Measurements from ENCODE around the gene MMP12.
"Not testable (repeated sequence)": the region's sequence is repeated elsewhere in the genome, so short reads cannot be mapped to it uniquely, and the experiment has no call there.

Gene MMP12

DNA sequence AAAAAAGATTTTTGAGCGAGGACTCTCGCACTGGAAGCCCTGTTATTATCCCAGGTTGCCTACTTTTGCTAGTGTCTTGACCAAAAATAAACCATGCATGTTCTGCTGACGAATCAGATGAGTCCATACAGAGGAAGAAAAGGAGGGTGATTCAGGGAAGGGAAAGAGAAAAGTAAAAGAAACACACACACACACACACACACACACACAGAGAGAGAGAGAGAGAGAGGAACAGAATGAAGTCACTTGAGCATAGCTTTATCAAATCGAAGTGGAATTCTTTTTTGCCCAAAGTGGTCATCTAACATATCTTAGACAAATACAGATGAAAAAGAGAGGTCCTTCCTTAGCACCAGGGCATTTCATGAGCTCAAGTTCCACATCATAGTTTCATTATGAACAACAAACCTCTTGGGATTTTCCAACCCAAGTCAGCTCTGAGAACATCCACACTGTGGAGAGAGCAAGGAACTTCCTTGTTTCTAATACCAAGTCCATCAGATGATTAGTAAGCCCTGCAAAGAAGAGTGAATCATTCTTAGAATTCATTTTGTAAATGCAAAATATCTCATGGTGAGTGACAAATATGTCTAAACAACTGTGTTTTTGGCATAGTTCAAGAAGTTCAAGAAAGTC lies 7.7 kb upstream of the MMP12 start:
- Histone ChIP-seq H3K4me1 (ENCODE audit: control insufficient read depth, low read length) (no peaks in the 10 kb centered on the region), H3K27ac (ENCODE audit: low read depth, low read length) (no peak overlapping the region), H3K4me2 (ENCODE audit: low read length) (no peak overlapping the region), H3K9me2 (replicated peaks; ENCODE audit: control insufficient read depth, low read length) (no peaks in the 10 kb centered on the region), H3K36me3 (ENCODE audit: control insufficient read depth, low read length) (no peaks in the 10 kb centered on the region), H3K4me3 (ENCODE audit: low read length) (no peak overlapping the region), H4K20me1 (ENCODE audit: control insufficient read depth, insufficient read depth, low read depth, low read length) (no peaks in the 10 kb centered on the region), H3F3A (ENCODE audit: control insufficient read depth, insufficient read depth) (no peaks in the 10 kb centered on the region), H3K79me2 (ENCODE audit: control insufficient read depth, low read length) (no peaks in the 10 kb centered on the region), H3K27me3 (ENCODE audit: control insufficient read depth, low read length) (no peaks in the 10 kb centered on the region), H3K9me3 (ENCODE audit: control insufficient read depth, insufficient read depth, low read length) (no peaks in the 10 kb centered on the region)
- TF ChIP-seq, protein P1, sequence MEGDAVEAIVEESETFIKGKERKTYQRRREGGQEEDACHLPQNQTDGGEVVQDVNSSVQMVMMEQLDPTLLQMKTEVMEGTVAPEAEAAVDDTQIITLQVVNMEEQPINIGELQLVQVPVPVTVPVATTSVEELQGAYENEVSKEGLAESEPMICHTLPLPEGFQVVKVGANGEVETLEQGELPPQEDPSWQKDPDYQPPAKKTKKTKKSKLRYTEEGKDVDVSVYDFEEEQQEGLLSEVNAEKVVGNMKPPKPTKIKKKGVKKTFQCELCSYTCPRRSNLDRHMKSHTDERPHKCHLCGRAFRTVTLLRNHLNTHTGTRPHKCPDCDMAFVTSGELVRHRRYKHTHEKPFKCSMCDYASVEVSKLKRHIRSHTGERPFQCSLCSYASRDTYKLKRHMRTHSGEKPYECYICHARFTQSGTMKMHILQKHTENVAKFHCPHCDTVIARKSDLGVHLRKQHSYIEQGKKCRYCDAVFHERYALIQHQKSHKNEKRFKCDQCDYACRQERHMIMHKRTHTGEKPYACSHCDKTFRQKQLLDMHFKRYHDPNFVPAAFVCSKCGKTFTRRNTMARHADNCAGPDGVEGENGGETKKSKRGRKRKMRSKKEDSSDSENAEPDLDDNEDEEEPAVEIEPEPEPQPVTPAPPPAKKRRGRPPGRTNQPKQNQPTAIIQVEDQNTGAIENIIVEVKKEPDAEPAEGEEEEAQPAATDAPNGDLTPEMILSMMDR (IDR thresholded peaks at IDR 0.05; ENCODE audit: low read depth, low read length, poor library complexity, severe bottlenecking) = no peak
- TF ChIP-seq EZH2phosphoT487 (IDR thresholded peaks at IDR 0.05; ENCODE audit: borderline replicate concordance, low read length) = no peak

DNA sequence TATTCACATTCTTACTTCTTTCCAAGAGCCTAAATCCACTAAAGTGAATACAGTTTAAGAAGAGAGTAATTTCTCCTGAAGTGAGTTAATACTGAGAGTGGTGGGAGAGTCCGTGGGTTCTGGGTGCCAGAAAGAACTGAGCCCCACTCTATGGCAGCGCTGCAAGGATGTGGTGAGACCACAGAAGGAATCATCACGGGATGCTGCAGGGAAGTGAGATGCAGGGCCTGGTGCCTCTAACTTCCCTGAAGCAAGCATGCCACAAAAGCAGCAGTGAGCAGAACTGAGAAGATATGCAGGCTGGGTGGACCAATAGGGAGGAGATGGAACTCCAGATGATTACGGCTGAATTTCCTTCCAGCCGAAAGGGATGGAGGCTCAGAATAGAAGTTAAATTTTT lies 5.0 kb upstream of the MMP12 start:
- H3K27ac ChIP-seq (ENCODE audit: low read depth, low read length) = no peak overlapping the region
- H3K79me2 ChIP-seq (ENCODE audit: control insufficient read depth, low read length) = no peaks in the 10 kb centered on the region
- no peak overlapping the region for H3K4me3 ChIP-seq (ENCODE audit: low read length)
- no peaks in the 10 kb centered on the region for H4K20me1 ChIP-seq (ENCODE audit: control insufficient read depth, insufficient read depth, low read depth, low read length)
- no peaks in the 10 kb centered on the region for H3K9me2 ChIP-seq (replicated peaks; ENCODE audit: control insufficient read depth, low read length)
- H3K27me3 ChIP-seq (ENCODE audit: control insufficient read depth, low read length) = no peaks in the 10 kb centered on the region
- no peaks in the 10 kb centered on the region for H3F3A ChIP-seq (ENCODE audit: control insufficient read depth, insufficient read depth)
- H3K4me2 ChIP-seq (ENCODE audit: low read length) = no peak overlapping the region
- no peaks in the 10 kb centered on the region for H3K4me1 ChIP-seq (ENCODE audit: control insufficient read depth, low read length)
- H3K9me3 ChIP-seq (ENCODE audit: control insufficient read depth, insufficient read depth, low read length) = no peaks in the 10 kb centered on the region
- no peaks in the 10 kb centered on the region for H3K36me3 ChIP-seq (ENCODE audit: control insufficient read depth, low read length)
- TF ChIP-seq EZH2phosphoT487 (IDR thresholded peaks at IDR 0.05; ENCODE audit: borderline replicate concordance, low read length) = no peak
- TF ChIP-seq, protein P1 (IDR thresholded peaks at IDR 0.05; ENCODE audit: low read depth, low read length, poor library complexity, severe bottlenecking) = no peak

DNA sequence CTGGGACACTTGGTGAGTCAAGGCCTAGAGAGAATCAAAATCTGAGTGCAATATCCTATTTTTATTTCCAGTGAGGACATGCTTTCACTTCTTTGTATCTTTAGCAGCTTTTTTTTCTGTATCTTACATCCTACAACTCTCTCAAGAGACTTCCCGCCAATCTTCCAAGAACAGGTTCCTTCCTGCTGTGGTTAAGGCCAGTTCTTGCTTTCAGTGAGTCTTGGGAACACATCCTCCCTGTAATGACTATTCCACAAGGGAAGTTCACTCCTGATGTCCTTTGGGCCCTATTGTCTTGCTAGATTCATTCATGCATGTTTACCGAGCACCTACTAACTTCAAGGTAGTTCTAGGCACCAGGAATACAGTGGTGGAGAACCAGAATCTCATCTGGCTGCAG lies 3.8 kb upstream of the MMP12 start:
- Histone ChIP-seq H3K9me2 (replicated peaks; ENCODE audit: control insufficient read depth, low read length) (no peaks in the 10 kb centered on the region), H3F3A (ENCODE audit: control insufficient read depth, insufficient read depth) (no peaks in the 10 kb centered on the region), H3K27me3 (ENCODE audit: control insufficient read depth, low read length) (no peaks in the 10 kb centered on the region), H3K4me2 (ENCODE audit: low read length) (no peak overlapping the region), H3K27ac (ENCODE audit: low read depth, low read length) (no peak overlapping the region), H3K4me3 (ENCODE audit: low read length) (no peak overlapping the region), H3K4me1 (ENCODE audit: control insufficient read depth, low read length) (no peaks in the 10 kb centered on the region), H3K79me2 (ENCODE audit: control insufficient read depth, low read length) (no peaks in the 10 kb centered on the region), H3K9me3 (ENCODE audit: control insufficient read depth, insufficient read depth, low read length) (no peaks in the 10 kb centered on the region), H3K36me3 (ENCODE audit: control insufficient read depth, low read length) (no peaks in the 10 kb centered on the region), H4K20me1 (ENCODE audit: control insufficient read depth, insufficient read depth, low read depth, low read length) (no peaks in the 10 kb centered on the region)
- TF ChIP-seq, protein P1 (IDR thresholded peaks at IDR 0.05; ENCODE audit: low read depth, low read length, poor library complexity, severe bottlenecking) = no peak
- TF ChIP-seq EZH2phosphoT487 (IDR thresholded peaks at IDR 0.05; ENCODE audit: borderline replicate concordance, low read length) = no peak

DNA sequence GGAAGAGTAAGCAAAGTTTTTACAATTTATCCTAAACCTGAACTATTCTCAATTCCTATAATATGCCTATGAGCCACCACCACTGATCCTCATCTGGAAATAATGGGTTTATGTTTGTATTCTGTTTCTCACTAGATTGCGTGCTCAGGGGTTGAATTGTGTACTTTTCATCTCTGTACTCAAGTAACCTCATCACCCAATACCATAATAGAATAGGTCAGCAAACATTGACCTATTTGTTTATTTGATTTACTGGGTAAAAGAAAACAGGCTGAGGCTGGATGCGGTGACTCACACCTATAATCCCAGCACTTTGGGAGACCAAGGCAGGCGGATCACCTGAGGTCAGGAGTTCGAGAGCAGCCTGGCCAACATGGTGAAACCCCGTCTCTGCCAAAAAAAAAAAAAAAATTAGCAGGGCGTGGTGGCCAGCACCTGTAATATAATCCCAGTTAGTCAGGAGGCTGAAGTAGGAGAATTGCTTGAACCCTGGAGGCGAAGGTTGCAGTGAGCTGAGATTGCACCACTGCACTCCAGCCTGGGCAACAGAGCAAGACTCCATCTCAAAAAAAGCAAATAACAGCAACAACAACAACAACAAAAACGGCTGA lies 5.3 kb downstream of the MMP12 start:
- H3K27ac ChIP-seq (ENCODE audit: low read depth, low read length); H3K4me3 ChIP-seq (ENCODE audit: low read length); H3K27me3 ChIP-seq (ENCODE audit: control insufficient read depth, low read length); H3K79me2 ChIP-seq (ENCODE audit: control insufficient read depth, low read length); H3F3A ChIP-seq (ENCODE audit: control insufficient read depth, insufficient read depth); H4K20me1 ChIP-seq (ENCODE audit: control insufficient read depth, insufficient read depth, low read depth, low read length); H3K4me1 ChIP-seq (ENCODE audit: control insufficient read depth, low read length); H3K9me3 ChIP-seq (ENCODE audit: control insufficient read depth, insufficient read depth, low read length); H3K4me2 ChIP-seq (ENCODE audit: low read length); H3K9me2 ChIP-seq (replicated peaks; ENCODE audit: control insufficient read depth, low read length); H3K36me3 ChIP-seq (ENCODE audit: control insufficient read depth, low read length): not testable (repeated sequence)

All from DOHH2 (cell line).